ENCODE results near the gene UBE4B.

DNA sequence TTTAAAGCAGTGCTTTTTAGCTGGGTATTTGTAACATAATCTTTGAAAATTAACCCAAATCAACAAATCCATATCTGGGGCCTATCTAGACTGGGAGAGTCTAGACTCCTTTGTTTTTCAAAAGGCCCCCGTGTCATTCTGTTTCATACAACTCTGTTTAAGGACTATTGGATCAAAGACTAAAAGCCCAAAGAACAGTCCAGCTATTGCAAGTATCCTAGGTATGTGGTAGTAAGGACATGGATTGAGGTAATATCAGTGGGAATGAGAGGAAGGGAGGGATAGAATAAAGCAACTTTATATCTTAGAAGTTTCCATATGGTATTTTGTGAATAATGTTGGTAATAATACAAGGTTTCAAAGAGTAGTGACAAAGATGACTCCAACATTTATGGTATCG lies 195.8 kb downstream of the UBE4B start:
- TF ChIP-seq, protein P1, sequence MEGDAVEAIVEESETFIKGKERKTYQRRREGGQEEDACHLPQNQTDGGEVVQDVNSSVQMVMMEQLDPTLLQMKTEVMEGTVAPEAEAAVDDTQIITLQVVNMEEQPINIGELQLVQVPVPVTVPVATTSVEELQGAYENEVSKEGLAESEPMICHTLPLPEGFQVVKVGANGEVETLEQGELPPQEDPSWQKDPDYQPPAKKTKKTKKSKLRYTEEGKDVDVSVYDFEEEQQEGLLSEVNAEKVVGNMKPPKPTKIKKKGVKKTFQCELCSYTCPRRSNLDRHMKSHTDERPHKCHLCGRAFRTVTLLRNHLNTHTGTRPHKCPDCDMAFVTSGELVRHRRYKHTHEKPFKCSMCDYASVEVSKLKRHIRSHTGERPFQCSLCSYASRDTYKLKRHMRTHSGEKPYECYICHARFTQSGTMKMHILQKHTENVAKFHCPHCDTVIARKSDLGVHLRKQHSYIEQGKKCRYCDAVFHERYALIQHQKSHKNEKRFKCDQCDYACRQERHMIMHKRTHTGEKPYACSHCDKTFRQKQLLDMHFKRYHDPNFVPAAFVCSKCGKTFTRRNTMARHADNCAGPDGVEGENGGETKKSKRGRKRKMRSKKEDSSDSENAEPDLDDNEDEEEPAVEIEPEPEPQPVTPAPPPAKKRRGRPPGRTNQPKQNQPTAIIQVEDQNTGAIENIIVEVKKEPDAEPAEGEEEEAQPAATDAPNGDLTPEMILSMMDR (IDR thresholded peaks at IDR 0.05): no peak
- TF ChIP-seq EZH2 (IDR thresholded peaks at IDR 0.05; ENCODE audit: borderline replicate concordance, insufficient read depth, low read depth, low read length, poor library complexity, severe bottlenecking): no peak

All from B cell (primary cell).